Activated T-cell treated with anti-CD3 and anti-CD28 coated beads, Interleukin-2, amount 50 U/mL, for 4 hours (primary cell): ENCODE results near the gene FOXK1. TPM values are rescaled to one million over a fixed set of nuclear protein-coding genes. Genes with fewer than 3 reads are reported as not detected.
A peak's percentile ranks its signal among the peaks of the same experiment; 100 is the strongest.

ENCODE experiments used
- ATAC-seq, 2 donors: fragments of 200-7000 bp; cut with Tn5 transposase; one replicate each; pipeline ENCODE4 v1.10.0; 2021
- DNase-seq: peaks from one replicate; pipeline ENCODE4 v3.0.0-alpha.2; 2020
- H3K27me3 Mint-ChIP-seq: one replicate; pipeline ENCODE4 v1.8.0; 2021; ENCODE audit warnings: low read depth, mixed read lengths
- H3K36me3 Mint-ChIP-seq: one replicate; pipeline ENCODE4 v1.8.0; 2022; ENCODE audit warnings: mixed read lengths; ENCODE audit not compliant: insufficient read depth
- H3K4me1 Mint-ChIP-seq: one replicate; pipeline ENCODE4 v1.8.0; 2021; ENCODE audit warnings: low read depth, mixed read lengths
- H3K4me3 Mint-ChIP-seq: one replicate; pipeline ENCODE4 v1.8.0; 2021; ENCODE audit warnings: mild to moderate bottlenecking, moderate library complexity, mixed read lengths
- H3K9me3 Mint-ChIP-seq: one replicate; pipeline ENCODE4 v1.8.0; 2021; ENCODE audit warnings: mixed read lengths
- total RNA-seq, 3 donors: library from RNA; stranded (reverse); gene quantifications; one replicate each; pipeline ENCODE4 v1.2.1, GENCODE V29; 2021

The FOXK1 gene
- total RNA-seq, 3 donors from 2014 or later: 46.6 to 47.9 (median 46.8) TPM

DNA sequence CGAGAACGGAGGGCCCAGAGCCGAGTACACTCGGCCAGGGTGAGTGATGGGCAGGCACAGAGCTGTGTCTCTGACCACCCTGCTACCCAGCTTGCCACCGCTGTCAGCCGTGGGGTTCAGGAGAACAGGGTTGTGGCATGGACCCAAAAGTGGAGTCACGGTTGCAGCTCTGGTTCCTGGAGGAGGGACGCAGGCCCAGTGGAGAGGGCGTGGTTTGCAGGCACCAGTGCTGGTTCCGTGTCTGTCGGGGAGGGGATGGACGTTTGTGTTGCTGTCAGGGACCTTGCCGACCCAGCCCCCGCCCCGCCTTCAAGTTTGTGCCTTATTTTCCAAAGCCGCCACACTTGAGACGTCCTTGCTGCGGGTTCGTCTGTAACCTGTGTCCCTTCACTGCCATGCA is 48.2 kb downstream of the FOXK1 start:
- no peak overlapping the region for H3K4me3 Mint-ChIP-seq
- peaks cover 66% of the 10 kb centered on the region for H3K4me1 Mint-ChIP-seq
- DNase-seq: no peak
- no peaks in the 10 kb centered on the region for H3K27me3 Mint-ChIP-seq
- peaks cover 11% of the 10 kb centered on the region for H3K36me3 Mint-ChIP-seq
- no peak for ATAC-seq
- no peaks in the 10 kb centered on the region for H3K9me3 Mint-ChIP-seq

DNA sequence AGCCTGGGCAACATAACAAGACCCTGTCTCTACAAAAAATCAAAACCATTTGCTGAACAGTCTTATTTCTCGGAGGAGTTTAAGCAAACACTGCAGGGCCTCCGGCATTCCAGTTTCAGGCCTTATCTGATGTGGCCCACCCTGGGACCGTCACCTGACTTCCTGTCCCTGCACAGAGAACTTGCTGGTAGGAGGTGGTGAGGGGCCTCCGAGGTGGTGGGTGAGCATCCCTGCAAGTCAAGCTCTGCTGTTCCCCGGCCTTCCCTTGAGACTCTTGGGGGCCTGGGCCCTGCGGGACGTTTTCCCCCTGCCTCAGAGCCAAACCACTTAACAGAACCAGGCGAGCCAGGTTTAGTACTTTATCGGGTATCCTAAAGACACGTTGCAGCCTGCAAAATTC is 48.9 kb downstream of the FOXK1 start:
- no peak overlapping the region for H3K4me3 Mint-ChIP-seq
- peak in 1 of 2 donors; percentile 25 for ATAC-seq
- no peak for DNase-seq
- H3K4me1 Mint-ChIP-seq: peaks cover 65% of the 10 kb centered on the region
- H3K36me3 Mint-ChIP-seq: peaks cover 11% of the 10 kb centered on the region
- H3K27me3 Mint-ChIP-seq: no peaks in the 10 kb centered on the region
- H3K9me3 Mint-ChIP-seq: no peaks in the 10 kb centered on the region

DNA sequence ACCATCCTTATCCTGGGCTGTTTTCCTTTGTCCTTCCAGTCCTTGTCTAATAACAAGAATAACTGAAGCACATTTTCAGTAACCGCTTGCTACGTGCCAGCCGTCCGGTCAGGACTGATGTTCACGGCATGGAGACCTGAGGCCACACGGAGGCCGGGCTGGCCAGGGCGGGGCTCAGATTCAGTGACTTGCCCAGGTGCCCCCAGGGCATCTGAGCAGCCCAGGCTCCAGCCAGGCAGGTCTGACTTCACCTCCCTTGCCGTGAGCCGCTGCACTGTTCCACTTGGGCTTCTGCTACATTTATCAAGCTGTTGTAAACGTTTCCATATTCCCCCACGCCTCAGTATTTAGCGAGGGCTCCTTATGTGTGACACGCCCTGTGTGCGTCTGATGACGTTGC is 49.7 kb downstream of the FOXK1 start:
- peaks cover 11% of the 10 kb centered on the region for H3K36me3 Mint-ChIP-seq
- peaks cover 62% of the 10 kb centered on the region for H3K4me1 Mint-ChIP-seq
- no peaks in the 10 kb centered on the region for H3K9me3 Mint-ChIP-seq
- H3K27me3 Mint-ChIP-seq: no peaks in the 10 kb centered on the region
- no peak for DNase-seq
- no peak overlapping the region for H3K4me3 Mint-ChIP-seq
- ATAC-seq: no peak

GRCh38 chr7:4733936-4734528 is 51.9 kb downstream of the FOXK1 start:
- peak overlapping the region; percentile 4 for H3K4me3 Mint-ChIP-seq
- peaks cover 67% of the 10 kb centered on the region for H3K4me1 Mint-ChIP-seq
- DNase-seq: no peak
- H3K36me3 Mint-ChIP-seq: peaks cover 13% of the 10 kb centered on the region
- no peaks in the 10 kb centered on the region for H3K27me3 Mint-ChIP-seq
- ATAC-seq: peak; percentile 45 to 46
- no peaks in the 10 kb centered on the region for H3K9me3 Mint-ChIP-seq

GRCh38 chr7:4734587-4735345 is 52.7 kb downstream of the FOXK1 start:
- H3K4me3 Mint-ChIP-seq: no peak overlapping the region
- ATAC-seq: no peak
- H3K27me3 Mint-ChIP-seq: no peaks in the 10 kb centered on the region
- DNase-seq: no peak
- H3K9me3 Mint-ChIP-seq: no peaks in the 10 kb centered on the region
- H3K36me3 Mint-ChIP-seq: peaks cover 13% of the 10 kb centered on the region
- H3K4me1 Mint-ChIP-seq: peaks cover 72% of the 10 kb centered on the region

GRCh38 chr7:4737300-4737699 is 55.2 kb downstream of the FOXK1 start:
- no peak overlapping the region for H3K4me3 Mint-ChIP-seq
- peaks cover 62% of the 10 kb centered on the region for H3K4me1 Mint-ChIP-seq
- ATAC-seq: no peak
- peaks cover 22% of the 10 kb centered on the region for H3K36me3 Mint-ChIP-seq
- H3K9me3 Mint-ChIP-seq: no peaks in the 10 kb centered on the region
- DNase-seq: no peak
- H3K27me3 Mint-ChIP-seq: no peaks in the 10 kb centered on the region

GRCh38 chr7:4738711-4739527 is 56.8 kb downstream of the FOXK1 start:
- H3K27me3 Mint-ChIP-seq: no peaks in the 10 kb centered on the region
- DNase-seq (no peak), ATAC-seq (peak; percentile 61 to 69)
- peaks cover 21% of the 10 kb centered on the region for H3K36me3 Mint-ChIP-seq
- H3K4me3 Mint-ChIP-seq: peak overlapping the region; percentile 73
- H3K9me3 Mint-ChIP-seq: no peaks in the 10 kb centered on the region
- peaks cover 57% of the 10 kb centered on the region for H3K4me1 Mint-ChIP-seq

GRCh38 chr7:4739528-4739992 is 57.5 kb downstream of the FOXK1 start:
- peaks cover 26% of the 10 kb centered on the region for H3K36me3 Mint-ChIP-seq
- peaks cover 59% of the 10 kb centered on the region for H3K4me1 Mint-ChIP-seq
- no peaks in the 10 kb centered on the region for H3K27me3 Mint-ChIP-seq
- no peaks in the 10 kb centered on the region for H3K9me3 Mint-ChIP-seq
- ATAC-seq (peak; percentile 35 to 53), DNase-seq (peak; percentile 44)
- peak overlapping the region; percentile 73 for H3K4me3 Mint-ChIP-seq

DNA sequence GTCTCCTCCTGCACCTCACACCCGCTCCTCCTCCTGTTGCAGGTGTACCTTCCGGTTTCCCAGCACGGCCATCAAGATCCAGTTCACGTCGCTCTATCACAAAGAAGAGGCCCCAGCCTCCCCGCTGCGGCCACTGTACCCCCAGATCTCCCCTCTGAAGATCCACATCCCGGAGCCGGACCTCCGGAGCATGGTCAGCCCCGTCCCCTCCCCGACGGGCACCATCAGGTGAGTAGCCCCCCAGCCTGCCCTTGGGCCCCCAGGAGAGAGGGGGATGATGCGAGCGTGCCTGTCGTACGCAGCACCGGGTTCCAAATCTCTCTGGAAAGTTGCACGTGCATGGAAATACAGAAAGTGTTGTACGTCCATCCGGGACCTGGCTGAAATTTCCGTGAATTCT is 58.7 kb downstream of the FOXK1 start:
- Mint-ChIP-seq H3K27me3 (no peaks in the 10 kb centered on the region), H3K36me3 (peaks cover 24% of the 10 kb centered on the region), H3K4me1 (peaks cover 60% of the 10 kb centered on the region), H3K4me3 (no peak overlapping the region), H3K9me3 (no peaks in the 10 kb centered on the region)
- DNase-seq: no peak
- no peak for ATAC-seq

- Mint-ChIP-seq H3K4me1 (peaks cover 67% of the 10 kb centered on the region), H3K9me3 (no peaks in the 10 kb centered on the region), H3K4me3 (no peak overlapping the region), H3K27me3 (no peaks in the 10 kb centered on the region), H3K36me3 (peaks cover 22% of the 10 kb centered on the region)
- ATAC-seq: no peak
- DNase-seq: no peak
Measured at GRCh38 chr7:4742051-4742573, 60.0 kb downstream of the FOXK1 start.

- no peak for ATAC-seq
- peaks cover 72% of the 10 kb centered on the region for H3K4me1 Mint-ChIP-seq
- H3K4me3 Mint-ChIP-seq: no peak overlapping the region
Measured at GRCh38 chr7:4742852-4743251, 60.8 kb downstream of the FOXK1 start.

DNA sequence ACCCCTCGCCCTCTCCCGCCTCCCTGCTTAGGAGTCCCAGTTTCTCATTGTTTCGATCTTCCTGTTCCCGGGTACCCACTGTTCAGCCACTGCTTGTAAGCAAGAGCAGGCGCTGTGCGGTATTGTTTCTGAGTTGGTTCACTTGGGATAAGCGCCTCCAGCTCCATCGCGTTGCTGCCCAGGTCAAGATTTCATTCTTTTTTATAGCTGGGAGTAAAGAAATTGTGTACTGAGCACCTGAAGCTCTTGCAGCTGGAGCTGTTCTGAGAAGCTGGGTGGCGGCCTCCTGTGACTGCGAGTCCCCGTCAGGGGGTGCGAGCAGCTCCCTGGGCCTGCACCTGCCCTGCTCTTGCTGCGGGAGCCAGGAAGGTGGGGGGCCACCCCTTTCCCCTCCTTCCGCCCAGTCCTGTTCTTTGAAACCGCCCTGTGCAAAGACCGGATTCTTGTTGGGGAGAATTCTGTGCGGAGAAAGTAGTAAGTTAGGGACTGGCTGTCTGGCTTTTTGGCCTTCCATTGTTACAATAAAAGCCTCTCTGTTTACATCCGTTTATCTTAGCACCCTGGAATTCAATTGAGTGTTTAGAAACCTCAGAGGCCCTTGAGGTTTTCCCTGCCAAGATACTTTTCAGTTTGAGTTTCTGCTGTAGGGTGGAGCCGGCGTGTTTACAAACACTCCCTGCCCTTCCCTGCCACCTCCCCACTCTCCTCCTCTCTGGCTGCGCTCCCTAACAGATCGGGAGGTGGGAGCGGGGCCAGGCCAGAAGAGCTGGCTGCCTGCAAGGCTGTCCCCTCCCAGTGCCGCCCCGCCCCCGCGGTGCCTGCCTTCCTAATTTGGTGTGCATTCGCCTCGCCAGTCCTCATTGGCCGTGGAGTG is 62.5 kb downstream of the FOXK1 start:
- Mint-ChIP-seq H3K4me3 (peak overlapping the region; percentile 81), H3K9me3 (no peaks in the 10 kb centered on the region), H3K36me3 (peaks cover 28% of the 10 kb centered on the region), H3K27me3 (no peaks in the 10 kb centered on the region), H3K4me1 (peaks cover 73% of the 10 kb centered on the region)
- DNase-seq (peak; percentile 60), ATAC-seq (peak; percentile 65 to 75)

More at GRCh38 chr7:4742852-4743251, 60.8 kb downstream of the FOXK1 start:
- peaks cover 21% of the 10 kb centered on the region for H3K36me3 Mint-ChIP-seq
- H3K9me3 Mint-ChIP-seq: no peaks in the 10 kb centered on the region
- H3K27me3 Mint-ChIP-seq: no peaks in the 10 kb centered on the region
- no peak for DNase-seq

DNA sequence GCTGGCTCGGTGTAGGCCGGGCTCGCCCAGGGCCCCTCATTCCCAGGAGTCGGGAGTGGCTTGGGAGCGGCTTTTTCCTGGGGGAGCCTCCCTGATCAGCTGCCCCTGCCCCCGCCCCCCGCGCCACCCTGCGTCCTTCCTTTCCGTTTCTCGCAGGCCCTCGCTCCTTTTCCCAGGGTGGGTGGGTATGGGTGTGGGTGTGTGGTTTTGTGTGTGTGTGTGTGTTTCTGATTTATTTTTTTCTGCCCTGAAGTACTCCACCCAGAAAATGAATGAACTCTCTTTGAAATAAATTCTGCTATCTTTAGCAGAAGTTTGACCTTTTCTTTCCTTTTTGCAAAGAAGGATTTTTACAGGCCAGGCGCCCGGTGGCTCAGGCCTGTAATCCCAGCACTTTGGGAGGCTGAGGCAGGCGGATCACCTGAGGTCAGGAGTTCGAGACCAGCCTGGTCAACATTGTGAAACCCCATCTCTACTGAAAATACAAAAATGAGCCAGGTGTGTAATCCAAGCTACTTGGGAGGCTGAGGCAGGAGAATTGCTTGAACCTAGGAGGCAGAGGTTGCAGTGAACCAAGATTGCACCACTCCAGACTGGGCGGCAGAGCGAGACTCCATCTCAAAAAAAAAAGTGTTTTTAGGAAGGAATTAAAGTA is 63.3 kb downstream of the FOXK1 start:
- H3K27me3 Mint-ChIP-seq: no peaks in the 10 kb centered on the region
- no peak for DNase-seq

More for the DNA sequence above, 63.3 kb downstream of the FOXK1 start:
- ATAC-seq: peak; percentile 21 to 25
- Mint-ChIP-seq H3K4me3 (peak overlapping the region; percentile 81), H3K9me3 (no peaks in the 10 kb centered on the region), H3K36me3 (peaks cover 28% of the 10 kb centered on the region), H3K4me1 (peaks cover 69% of the 10 kb centered on the region)
